Daoy (cell line): ENCODE measurements around the gene CDKAL1. TPM values are rescaled to one million over a fixed set of nuclear protein-coding genes. Genes with fewer than 3 reads are reported as not detected.

ENCODE experiments used
- DNase-seq: peaks from one replicate; pipeline ENCODE4 v3.0.0-alpha.2; 2015; ENCODE audit warnings: low read depth
- total RNA-seq: library from RNA; depleted of rRNA; stranded (reverse); fragments of >200 nt; shearing (Covaris generic); gene quantifications from 2 replicates; pipeline ENCODE4 v1.2.3, GENCODE V29; 2014

Gene CDKAL1
- total RNA-seq, 1 experiment from 2014 or later, result 34.0 TPM

GRCh38 chr6:21102624-21103023 lies 568.4 kb downstream of the CDKAL1 start:
- no peak for DNase-seq

GRCh38 chr6:21103626-21104224 lies 569.5 kb downstream of the CDKAL1 start:
- DNase-seq, result no peak

- no peak for DNase-seq
These were observed 570.0 kb downstream of the CDKAL1 start for GRCh38 chr6:21104288-21104687.

- no peak for DNase-seq
These were observed 573.5 kb downstream of the CDKAL1 start for GRCh38 chr6:21107796-21108195.

GRCh38 chr6:21109391-21110178 lies 575.3 kb downstream of the CDKAL1 start:
- peak; percentile 78 for DNase-seq

GRCh38 chr6:21110684-21111083 lies 576.4 kb downstream of the CDKAL1 start:
- no peak for DNase-seq

GRCh38 chr6:21111093-21111725 lies 577.0 kb downstream of the CDKAL1 start:
- DNase-seq, result peak; percentile 13

GRCh38 chr6:21115111-21115510 lies 580.9 kb downstream of the CDKAL1 start:
- DNase-seq, result peak; percentile 33

GRCh38 chr6:21116736-21117135 lies 582.5 kb downstream of the CDKAL1 start:
- DNase-seq, result no peak

GRCh38 chr6:21118216-21118780 lies 584.0 kb downstream of the CDKAL1 start:
- DNase-seq, result no peak

- no peak for DNase-seq
These were observed 587.4 kb downstream of the CDKAL1 start for GRCh38 chr6:21121636-21122136.

- no peak for DNase-seq
These were observed 589.5 kb downstream of the CDKAL1 start for GRCh38 chr6:21123507-21124436.

GRCh38 chr6:21128601-21129000 lies 594.3 kb downstream of the CDKAL1 start:
- DNase-seq, result no peak

GRCh38 chr6:21131406-21131805 lies 597.1 kb downstream of the CDKAL1 start:
- DNase-seq, result no peak

GRCh38 chr6:21132446-21132845 lies 598.2 kb downstream of the CDKAL1 start:
- DNase-seq, result no peak

GRCh38 chr6:21132856-21133838 lies 598.9 kb downstream of the CDKAL1 start:
- no peak for DNase-seq

- no peak for DNase-seq
These were observed 599.6 kb downstream of the CDKAL1 start for GRCh38 chr6:21133901-21134300.

GRCh38 chr6:21134356-21134755 lies 600.1 kb downstream of the CDKAL1 start:
- no peak for DNase-seq

GRCh38 chr6:21135484-21136013 lies 601.3 kb downstream of the CDKAL1 start:
- DNase-seq, result no peak
